Measurements from ENCODE around the gene RFX2. TPM values are rescaled to one million over a fixed set of nuclear protein-coding genes. Genes with fewer than 3 reads are reported as not detected.

The RFX2 gene
- total and polyA plus RNA-seq, 4 donors: 0.67 to 5.1 (median 2.8) TPM

- DNase-seq (ENCODE audit: low spot score): no peak
- H3K27ac ChIP-seq (ENCODE audit: low read depth in 1 of 2, low read length in 2 of 2): no peak overlapping the region
- WGBS: 55% methylated on average over 22 of the region's 22 CpGs
These were observed 89.1 kb downstream of the RFX2 start for GRCh38 chr19:6020972-6021805.

GRCh38 chr19:6020166-6020882 lies 90.0 kb downstream of the RFX2 start:
- no peak for DNase-seq (ENCODE audit: low spot score)
- H3K4me3 ChIP-seq (ENCODE audit: low read depth in 1 of 3, low read length in 3 of 3): no peak overlapping the region
- no peaks in the 10 kb centered on the region for H3K36me3 ChIP-seq (ENCODE audit: control insufficient read depth in 4 of 4, insufficient read depth in 3 of 4, low read depth in 1 of 4, low read length in 3 of 4)
- no peaks in the 10 kb centered on the region for H3K27me3 ChIP-seq (ENCODE audit: control insufficient read depth in 4 of 4, insufficient read depth in 4 of 4, low read length in 3 of 4)
- H3K9ac ChIP-seq (ENCODE audit: low read depth in 1 of 2, low read length in 2 of 2): no peak overlapping the region
- no peak overlapping the region for H3K27ac ChIP-seq (ENCODE audit: low read depth in 1 of 2, low read length in 2 of 2)
- no peak for TF ChIP-seq YY1 (IDR thresholded peaks at IDR 0.05)
- no peak for TF ChIP-seq RAD21 (IDR thresholded peaks at IDR 0.05)
- no peak for TF ChIP-seq NR2F2 (IDR thresholded peaks at IDR 0.05)
- WGBS: 76% methylated on average over 20 of the region's 20 CpGs
- peaks cover 5 to 32% (median 19%) of the 10 kb centered on the region in 4 donors for H3K4me1 ChIP-seq (ENCODE audit: control insufficient read depth in 4 of 4, insufficient read depth in 4 of 4, low read length in 3 of 4)
- no peaks in the 10 kb centered on the region for H3K9me3 ChIP-seq (ENCODE audit: control insufficient read depth in 4 of 4, low read length in 3 of 4)

More at GRCh38 chr19:6020972-6021805, 89.1 kb downstream of the RFX2 start:
- no peaks in the 10 kb centered on the region for H3K9me3 ChIP-seq (ENCODE audit: control insufficient read depth in 4 of 4, low read length in 3 of 4)
- H3K4me3 ChIP-seq (ENCODE audit: low read depth in 1 of 3, low read length in 3 of 3): no peak overlapping the region
- H3K9ac ChIP-seq (ENCODE audit: low read depth in 1 of 2, low read length in 2 of 2): no peak overlapping the region
- TF ChIP-seq TAF1 (conservative IDR thresholded peaks at IDR 0.05): no peak
- TF ChIP-seq MAX (IDR thresholded peaks at IDR 0.05): no peak
- no peak for TF ChIP-seq CTCF (IDR thresholded peaks at IDR 0.05; ENCODE audit: low read depth, low read length, missing input control)
- no peak for TF ChIP-seq JUND (IDR thresholded peaks at IDR 0.05)
- peak in 1 of 2 donors; percentile 27 for TF ChIP-seq RAD21 (IDR thresholded peaks at IDR 0.05)
- TF ChIP-seq ATF3 (IDR thresholded peaks at IDR 0.05): no peak
- TF ChIP-seq NR2F2 (IDR thresholded peaks at IDR 0.05): no peak
- TF ChIP-seq ZBTB33 (IDR thresholded peaks at IDR 0.05): no peak
- peak; percentile 1 for TF ChIP-seq FOXA2 (IDR thresholded peaks at IDR 0.05)
- no peak for TF ChIP-seq HNF4G (IDR thresholded peaks at IDR 0.05)
- no peak for TF ChIP-seq YY1 (IDR thresholded peaks at IDR 0.05)
- no peak for TF ChIP-seq FOXA1 (IDR thresholded peaks at IDR 0.05)
- no peak for TF ChIP-seq RXRA (IDR thresholded peaks at IDR 0.05)
- no peaks in the 10 kb centered on the region for H3K36me3 ChIP-seq (ENCODE audit: control insufficient read depth in 4 of 4, insufficient read depth in 3 of 4, low read depth in 1 of 4, low read length in 3 of 4)
- no peaks in the 10 kb centered on the region for H3K27me3 ChIP-seq (ENCODE audit: control insufficient read depth in 4 of 4, insufficient read depth in 4 of 4, low read length in 3 of 4)
- peaks cover 5 to 32% (median 19%) of the 10 kb centered on the region in 4 donors for H3K4me1 ChIP-seq (ENCODE audit: control insufficient read depth in 4 of 4, insufficient read depth in 4 of 4, low read length in 3 of 4)
